Measurements from ENCODE around the gene WDFY4. TPM values are rescaled to one million over a fixed set of nuclear protein-coding genes. Genes with fewer than 3 reads are reported as not detected.

Gene WDFY4
- total RNA-seq, 6 experiments from 2014 or later = not detected

GRCh38 chr10:48710647-48711275 is 26.1 kb downstream of the WDFY4 start:
- Mint-ChIP-seq H3K9me3 (no peaks in the 10 kb centered on the region), H3K4me3 (no peak overlapping the region), H3K27ac (no peak overlapping the region), H3K27me3 (ENCODE audit: insufficient read depth) (peaks cover 21% of the 10 kb centered on the region), H3K4me1 (ENCODE audit: low read depth) (peaks cover 6% of the 10 kb centered on the region; the same call in 1 of the 2 replicates), H3K36me3 (ENCODE audit: low read depth) (no peaks in the 10 kb centered on the region)
- DNase-seq = no peak
- TF ChIP-seq CTCF (IDR thresholded peaks at IDR 0.05) = no peak

GRCh38 chr10:48711830-48712229 is 27.2 kb downstream of the WDFY4 start:
- no peak for TF ChIP-seq CTCF (IDR thresholded peaks at IDR 0.05)
- H3K27me3 Mint-ChIP-seq (ENCODE audit: insufficient read depth) = peaks cover 19% of the 10 kb centered on the region
- no peaks in the 10 kb centered on the region for H3K9me3 Mint-ChIP-seq

GRCh38 chr10:48714088-48714487 is 29.4 kb downstream of the WDFY4 start:
- no peak for TF ChIP-seq CTCF (IDR thresholded peaks at IDR 0.05)
- DNase-seq = no peak
- Mint-ChIP-seq H3K4me3 (no peak overlapping the region), H3K27me3 (ENCODE audit: insufficient read depth) (peaks cover 12% of the 10 kb centered on the region), H3K4me1 (ENCODE audit: low read depth) (no peaks in the 10 kb centered on the region), H3K36me3 (ENCODE audit: low read depth) (no peaks in the 10 kb centered on the region), H3K9me3 (no peaks in the 10 kb centered on the region), H3K27ac (no peak overlapping the region)

More at GRCh38 chr10:48711830-48712229, 27.2 kb downstream of the WDFY4 start:
- peaks cover 6% of the 10 kb centered on the region; the same call in 1 of the 2 replicates for H3K4me1 Mint-ChIP-seq (ENCODE audit: low read depth)
- H3K4me3 Mint-ChIP-seq = no peak overlapping the region
- H3K36me3 Mint-ChIP-seq (ENCODE audit: low read depth) = no peaks in the 10 kb centered on the region
- H3K27ac Mint-ChIP-seq = no peak overlapping the region
- no peak for DNase-seq

GRCh38 chr10:48716416-48716815 is 31.7 kb downstream of the WDFY4 start:
- no peak for DNase-seq
- Mint-ChIP-seq H3K27me3 (ENCODE audit: insufficient read depth) (peaks cover 9% of the 10 kb centered on the region), H3K4me1 (ENCODE audit: low read depth) (no peaks in the 10 kb centered on the region), H3K36me3 (ENCODE audit: low read depth) (no peaks in the 10 kb centered on the region), H3K4me3 (no peak overlapping the region), H3K9me3 (no peaks in the 10 kb centered on the region), H3K27ac (no peak overlapping the region)
- no peak for TF ChIP-seq CTCF (IDR thresholded peaks at IDR 0.05)

GRCh38 chr10:48720611-48721010 is 35.9 kb downstream of the WDFY4 start:
- Mint-ChIP-seq H3K4me1 (ENCODE audit: low read depth) (no peaks in the 10 kb centered on the region), H3K27ac (no peak overlapping the region), H3K36me3 (ENCODE audit: low read depth) (no peaks in the 10 kb centered on the region), H3K9me3 (no peaks in the 10 kb centered on the region), H3K4me3 (no peak overlapping the region), H3K27me3 (ENCODE audit: insufficient read depth) (peaks cover 10% of the 10 kb centered on the region)
- no peak for TF ChIP-seq CTCF (IDR thresholded peaks at IDR 0.05)
- DNase-seq = no peak
